GM18873 (cell line): ENCODE data around the gene IL1R1.

Experiments
- ATAC-seq: cut with Tn5 transposase; IDR thresholded peaks from one replicate; pipeline ENCODE4 v1.9.1; 2021; ENCODE audit warnings: mild to moderate bottlenecking, moderate library complexity, moderate number of reproducible peaks; ENCODE audit not compliant: unreplicated experiment, low FRiP score

IL1R1 gene

GRCh38 chr2:102131564-102131963 lies 11.0 kb upstream of the IL1R1 start:
- no peak for ATAC-seq

DNA sequence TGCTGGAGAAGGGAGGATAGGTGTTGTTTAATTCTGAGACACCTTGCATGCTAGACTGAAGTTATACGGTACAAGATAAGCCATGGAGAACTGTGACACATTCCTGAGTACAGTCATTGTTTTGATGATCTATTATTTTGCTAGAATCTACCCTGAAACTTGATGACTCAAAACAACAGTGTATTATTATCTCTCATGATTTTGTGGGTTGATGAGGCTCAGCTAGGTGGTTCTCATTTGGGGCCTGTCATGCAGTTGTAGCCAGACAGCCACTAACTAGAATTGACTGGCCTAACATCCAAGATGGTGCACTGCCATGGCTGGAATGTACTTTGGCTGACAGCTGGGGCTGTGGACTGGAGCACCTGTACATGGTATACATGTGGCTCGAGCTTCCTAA lies 5.4 kb upstream of the IL1R1 start:
- no peak for ATAC-seq

- no peak for ATAC-seq
Measured at GRCh38 chr2:102138331-102138730, 4.2 kb upstream of the IL1R1 start.

- no peak for ATAC-seq
Measured at GRCh38 chr2:102139851-102140250, 2.7 kb upstream of the IL1R1 start.

GRCh38 chr2:102140377-102140776 lies 2.2 kb upstream of the IL1R1 start:
- ATAC-seq: no peak

DNA sequence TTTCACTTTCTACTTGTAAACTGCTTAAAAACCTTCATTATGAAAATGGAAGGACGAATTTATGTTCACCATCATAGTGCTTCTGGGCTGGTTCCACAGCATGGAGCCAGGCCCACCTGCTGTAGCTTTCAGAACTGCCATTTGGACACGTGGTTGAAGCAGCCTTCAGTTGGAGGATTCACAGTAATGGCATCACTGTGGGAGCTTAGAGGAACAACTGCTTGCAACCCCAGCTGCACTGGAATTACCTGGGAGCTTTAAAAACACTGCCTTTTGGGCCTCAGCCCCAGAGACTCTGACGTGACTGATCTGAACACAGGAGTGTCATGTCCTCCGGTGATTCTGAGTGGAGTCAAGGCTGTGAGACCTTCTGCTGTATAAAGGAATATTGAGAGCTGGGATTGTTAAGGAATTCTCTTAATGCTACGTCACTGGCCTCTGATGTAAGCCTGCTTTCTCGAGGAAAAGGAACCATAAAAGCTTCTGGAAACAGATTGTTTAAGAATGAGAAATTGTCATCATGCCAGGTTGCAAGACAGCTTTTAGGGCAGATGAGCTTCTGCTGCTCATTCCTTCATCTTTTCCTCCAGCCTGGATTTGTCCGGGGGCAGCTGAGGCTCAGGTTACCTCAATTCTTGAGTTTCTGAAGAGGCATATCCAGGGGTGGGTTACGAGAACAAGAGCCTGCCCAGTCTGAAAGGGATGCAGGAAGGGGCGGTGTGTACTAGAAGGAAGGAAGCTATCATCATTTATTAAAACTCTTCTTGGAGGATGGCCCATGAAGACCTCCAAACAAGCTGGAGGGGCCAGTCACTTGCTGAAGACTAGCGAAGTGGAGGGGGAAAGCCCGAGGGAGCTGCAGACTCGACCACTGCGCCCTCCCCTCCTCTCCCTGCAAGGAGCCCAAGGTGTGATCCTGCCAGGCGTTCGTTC lies 1.3 kb upstream of the IL1R1 start:
- ATAC-seq: no peak

- ATAC-seq: no peak
Measured at GRCh38 chr2:102142829-102143449, 393 bp downstream of the IL1R1 start.

DNA sequence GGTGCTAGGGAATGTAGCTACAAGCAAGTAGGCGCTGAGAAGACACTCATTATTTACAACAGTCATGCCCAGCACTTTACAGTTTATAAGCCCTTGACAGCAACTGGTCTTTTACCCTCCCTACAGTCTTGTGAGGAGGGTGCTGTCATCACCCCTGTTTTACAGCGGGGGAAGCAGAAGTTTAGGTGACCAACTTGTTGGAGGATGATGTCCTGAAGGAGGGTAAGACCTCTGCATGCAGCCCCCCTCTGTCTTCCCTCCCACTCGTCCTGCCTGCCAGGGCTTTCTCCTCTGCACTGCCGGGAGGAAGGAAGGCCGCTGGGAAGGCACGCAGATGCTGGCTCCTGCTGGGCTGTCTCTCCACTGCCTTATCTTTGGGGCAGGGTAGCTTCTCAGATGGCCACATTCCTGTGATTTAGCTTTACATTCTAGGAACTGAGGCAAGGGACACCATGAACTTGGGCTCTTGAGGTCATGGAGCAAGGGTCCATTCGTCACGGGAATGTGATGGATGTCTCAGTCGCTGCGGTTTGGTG lies 972 bp downstream of the IL1R1 start:
- no peak for ATAC-seq

DNA sequence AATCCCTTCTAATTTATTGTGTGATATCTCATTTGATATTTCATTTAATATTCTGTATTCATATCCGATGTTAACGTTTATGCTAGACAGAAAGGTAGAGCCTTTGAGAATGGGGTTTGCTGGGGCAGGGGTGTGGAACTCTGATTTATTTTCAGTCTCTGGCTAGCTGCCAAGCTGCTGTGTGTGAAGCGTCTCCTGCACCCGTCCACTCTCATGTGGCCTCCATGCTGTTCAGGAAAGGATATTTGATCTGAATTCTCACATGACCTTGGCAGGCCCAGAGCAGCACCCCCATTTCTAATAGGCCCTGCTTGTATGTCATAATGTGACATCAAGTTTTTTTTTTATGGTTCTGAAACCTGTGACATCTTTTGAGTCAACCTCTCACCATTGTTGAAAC lies 1.6 kb downstream of the IL1R1 start:
- ATAC-seq: no peak

DNA sequence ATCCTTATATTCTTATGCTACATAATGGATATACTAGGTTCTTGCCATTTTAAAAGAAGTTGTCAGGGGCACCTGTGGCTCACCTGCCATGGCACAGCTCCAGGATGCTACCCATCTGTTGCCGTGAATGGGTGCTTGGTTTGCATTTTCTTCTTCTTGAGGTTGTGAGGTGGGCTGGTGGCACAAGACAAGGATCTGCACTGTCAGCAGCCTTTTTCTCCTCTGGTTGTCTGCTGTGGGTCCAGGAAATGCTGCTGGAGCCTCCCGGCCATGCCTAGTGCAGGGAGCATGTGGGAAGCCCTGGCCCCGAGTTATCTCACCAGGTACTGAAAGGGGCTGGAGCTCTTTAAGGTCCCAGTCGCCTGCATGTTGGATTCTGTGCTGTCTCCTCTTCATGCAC lies 2.6 kb downstream of the IL1R1 start:
- ATAC-seq: no peak

- no peak for ATAC-seq
Measured at GRCh38 chr2:102145934-102146333, 3.4 kb downstream of the IL1R1 start.

GRCh38 chr2:102147935-102148334 lies 5.4 kb downstream of the IL1R1 start:
- ATAC-seq: no peak

GRCh38 chr2:102149243-102149642 lies 6.7 kb downstream of the IL1R1 start:
- ATAC-seq: no peak

DNA sequence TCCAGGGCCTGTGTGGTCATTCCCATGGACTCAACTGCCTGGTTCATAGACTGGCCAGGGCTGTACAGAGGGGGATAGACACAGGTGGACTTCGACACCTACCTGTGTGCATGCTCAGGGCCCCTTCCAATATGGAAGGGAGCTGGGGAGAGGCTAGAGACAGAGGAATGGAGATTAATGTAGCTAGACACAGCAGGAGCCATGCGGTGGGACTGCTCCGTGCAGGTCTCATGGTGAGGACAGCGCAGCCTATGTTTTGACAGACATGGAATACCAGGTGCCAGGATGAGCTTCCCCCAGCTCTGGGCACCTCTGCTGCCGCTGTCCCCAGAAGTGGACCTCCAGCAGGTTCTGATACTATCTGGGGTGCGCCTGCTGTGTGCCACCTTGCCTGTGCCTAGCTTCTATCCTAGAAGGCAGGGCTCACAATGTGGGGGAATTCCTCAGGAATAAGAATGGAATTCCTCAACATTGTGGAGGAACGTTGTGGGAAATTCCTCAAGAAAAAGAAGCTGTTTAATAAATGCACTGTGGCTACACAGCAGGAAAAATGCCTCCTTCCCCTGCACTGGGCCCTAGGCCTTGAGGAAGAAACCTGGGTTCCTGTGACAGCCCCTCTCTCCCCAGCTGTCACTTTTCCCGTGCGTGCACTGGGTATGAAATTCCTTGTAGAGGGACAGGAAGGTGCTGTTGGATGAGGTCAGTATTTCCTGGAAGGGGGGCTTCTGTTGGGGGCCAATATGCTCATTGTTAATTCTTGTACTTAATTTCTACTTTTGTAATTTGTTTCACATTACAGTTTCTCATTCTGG lies 7.3 kb downstream of the IL1R1 start:
- no peak for ATAC-seq

DNA sequence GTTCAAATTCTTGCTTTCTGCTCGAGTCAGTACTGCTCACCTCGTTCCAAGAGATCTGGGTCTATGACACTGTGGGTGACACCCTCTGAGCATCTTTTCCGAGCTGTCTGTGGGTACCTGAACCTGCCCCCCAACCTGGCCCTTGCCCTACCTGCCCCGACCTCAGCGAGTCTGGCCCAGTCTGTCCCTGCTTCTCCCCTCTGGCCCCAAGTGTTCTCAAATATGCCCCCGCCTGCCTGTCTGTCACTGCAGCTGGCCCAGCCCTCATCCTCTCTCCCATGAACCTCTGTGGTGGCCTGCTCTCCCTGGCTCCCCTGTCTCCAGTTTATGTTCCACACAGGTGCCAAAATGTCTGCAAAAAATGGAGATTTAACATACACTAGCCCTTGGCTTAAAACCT lies 11.8 kb downstream of the IL1R1 start:
- no peak for ATAC-seq

- ATAC-seq: no peak
Measured at GRCh38 chr2:102154946-102155702, 12.6 kb downstream of the IL1R1 start.

DNA sequence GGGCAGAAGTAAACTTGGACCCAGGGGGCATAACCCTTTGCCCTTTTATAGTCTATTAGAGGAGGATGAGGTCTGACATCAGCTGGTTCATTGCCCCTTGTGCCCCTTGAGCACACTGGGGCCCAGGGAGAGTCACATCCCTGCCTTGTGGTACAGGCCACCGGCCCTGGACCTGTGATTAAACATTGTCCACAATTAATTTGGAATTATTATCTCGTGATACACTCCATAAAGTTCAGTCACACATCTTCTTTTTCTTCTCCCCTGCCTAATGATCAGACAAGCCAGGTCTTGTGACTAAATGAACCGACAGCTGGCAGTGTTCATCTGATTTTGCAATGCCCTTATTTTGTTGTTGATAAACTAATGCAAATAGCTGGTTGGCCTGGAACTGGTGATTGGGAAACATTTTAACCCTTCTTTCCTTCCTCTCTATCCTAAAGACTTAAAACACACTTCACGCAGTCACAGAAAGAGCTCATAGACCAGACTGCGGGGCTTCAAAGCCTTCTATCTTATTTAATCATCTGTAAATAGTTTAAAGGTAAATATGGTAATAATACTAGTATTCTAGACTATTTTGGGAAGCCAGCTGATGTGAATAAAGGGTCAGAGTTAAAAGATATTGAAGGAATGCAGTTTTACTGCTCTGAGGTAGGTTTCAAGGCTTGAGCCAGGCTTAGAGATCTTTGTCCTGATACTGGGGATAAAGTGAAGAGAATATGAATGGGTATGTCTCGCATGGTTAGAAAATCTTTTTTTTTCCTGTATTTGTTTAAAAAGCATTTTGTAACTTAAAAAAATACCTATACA lies 13.4 kb downstream of the IL1R1 start:
- ATAC-seq: no peak

DNA sequence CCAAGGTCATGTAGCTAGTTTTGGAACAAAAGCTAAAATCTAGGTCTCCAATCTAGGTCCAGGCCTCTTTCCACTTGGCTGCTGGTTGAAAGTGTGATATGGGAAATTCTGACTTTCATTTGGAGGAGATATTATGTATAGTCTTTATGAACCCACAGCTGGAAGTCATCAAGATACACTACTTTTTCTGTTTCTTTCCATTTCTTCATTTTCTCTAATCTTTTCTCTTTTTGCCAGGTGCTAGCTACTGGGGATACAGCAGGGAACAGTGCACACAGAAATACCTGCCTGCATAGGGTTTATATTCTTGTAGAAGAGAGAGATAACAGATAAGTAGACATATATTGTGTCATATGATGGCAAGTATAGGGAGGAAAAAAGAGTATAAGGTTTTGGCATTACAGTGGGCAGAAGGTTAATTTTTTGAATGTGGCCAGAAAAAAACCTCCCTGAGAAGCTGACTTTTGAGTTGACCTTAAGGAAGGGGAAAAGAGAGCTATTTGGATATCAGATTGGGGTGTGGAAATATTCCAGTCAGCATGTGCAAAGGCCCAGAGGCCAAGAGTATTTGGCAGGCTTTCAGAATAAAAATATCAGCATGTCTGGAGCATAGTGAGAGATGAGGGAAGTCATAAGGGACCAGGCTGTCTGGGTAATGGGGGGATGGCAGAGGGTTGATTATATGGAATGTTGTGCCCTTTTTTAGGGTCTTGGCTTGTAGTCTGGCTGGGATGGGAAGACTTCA lies 15.6 kb downstream of the IL1R1 start:
- ATAC-seq: no peak

GRCh38 chr2:102159295-102159694 lies 16.7 kb downstream of the IL1R1 start:
- ATAC-seq: no peak
